ENCODE data around the gene SDK2. TPM values are rescaled to one million over a fixed set of nuclear protein-coding genes. Genes with fewer than 3 reads are reported as not detected.
A peak's percentile ranks its signal among the peaks of the same experiment; 100 is the strongest.
"Not testable (repeated sequence)": the region's sequence is repeated elsewhere in the genome, so short reads cannot be mapped to it uniquely, and the experiment has no call there.

The SDK2 gene
- total and polyA plus RNA-seq, 9 of the 15 experiments (the other 6 are each of a cell fraction or from before 2014, with no cell fraction given), result 0.04 TPM; not detected in 8

DNA sequence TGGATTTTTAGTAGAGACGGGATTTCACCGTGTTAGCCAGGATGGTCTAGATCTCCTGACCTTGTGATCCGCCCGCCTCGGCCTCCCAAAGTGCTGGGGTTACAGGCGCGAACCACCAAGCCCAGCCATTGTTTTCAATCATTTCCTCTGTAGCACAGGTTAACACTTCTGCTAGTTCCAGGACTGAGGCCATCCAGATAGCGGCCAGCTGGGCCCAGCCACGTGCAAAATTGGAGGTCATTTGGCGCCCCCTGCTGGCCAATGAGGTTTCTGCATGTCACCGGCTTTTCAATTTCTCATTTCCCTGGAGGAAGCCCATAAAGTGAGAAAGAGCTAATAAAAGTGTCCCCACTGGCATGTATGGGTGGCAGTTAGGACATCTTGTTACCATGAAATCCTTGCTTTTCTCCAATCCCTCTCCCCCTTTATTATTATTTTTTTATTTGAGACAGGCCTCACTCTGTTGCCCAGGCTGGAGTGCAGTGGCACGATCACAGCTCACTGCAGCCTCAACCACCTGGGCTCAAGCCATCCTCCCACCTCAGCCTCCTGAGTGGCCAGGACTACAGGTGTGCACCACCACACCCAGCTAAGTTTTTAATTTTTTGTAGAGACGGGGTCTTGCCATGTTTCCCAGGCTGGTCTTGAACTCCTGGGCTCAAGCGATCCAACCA lies 274.3 kb downstream of the SDK2 start (continued):
- TF ChIP-seq, protein P1, sequence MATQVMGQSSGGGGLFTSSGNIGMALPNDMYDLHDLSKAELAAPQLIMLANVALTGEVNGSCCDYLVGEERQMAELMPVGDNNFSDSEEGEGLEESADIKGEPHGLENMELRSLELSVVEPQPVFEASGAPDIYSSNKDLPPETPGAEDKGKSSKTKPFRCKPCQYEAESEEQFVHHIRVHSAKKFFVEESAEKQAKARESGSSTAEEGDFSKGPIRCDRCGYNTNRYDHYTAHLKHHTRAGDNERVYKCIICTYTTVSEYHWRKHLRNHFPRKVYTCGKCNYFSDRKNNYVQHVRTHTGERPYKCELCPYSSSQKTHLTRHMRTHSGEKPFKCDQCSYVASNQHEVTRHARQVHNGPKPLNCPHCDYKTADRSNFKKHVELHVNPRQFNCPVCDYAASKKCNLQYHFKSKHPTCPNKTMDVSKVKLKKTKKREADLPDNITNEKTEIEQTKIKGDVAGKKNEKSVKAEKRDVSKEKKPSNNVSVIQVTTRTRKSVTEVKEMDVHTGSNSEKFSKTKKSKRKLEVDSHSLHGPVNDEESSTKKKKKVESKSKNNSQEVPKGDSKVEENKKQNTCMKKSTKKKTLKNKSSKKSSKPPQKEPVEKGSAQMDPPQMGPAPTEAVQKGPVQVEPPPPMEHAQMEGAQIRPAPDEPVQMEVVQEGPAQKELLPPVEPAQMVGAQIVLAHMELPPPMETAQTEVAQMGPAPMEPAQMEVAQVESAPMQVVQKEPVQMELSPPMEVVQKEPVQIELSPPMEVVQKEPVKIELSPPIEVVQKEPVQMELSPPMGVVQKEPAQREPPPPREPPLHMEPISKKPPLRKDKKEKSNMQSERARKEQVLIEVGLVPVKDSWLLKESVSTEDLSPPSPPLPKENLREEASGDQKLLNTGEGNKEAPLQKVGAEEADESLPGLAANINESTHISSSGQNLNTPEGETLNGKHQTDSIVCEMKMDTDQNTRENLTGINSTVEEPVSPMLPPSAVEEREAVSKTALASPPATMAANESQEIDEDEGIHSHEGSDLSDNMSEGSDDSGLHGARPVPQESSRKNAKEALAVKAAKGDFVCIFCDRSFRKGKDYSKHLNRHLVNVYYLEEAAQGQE (IDR thresholded peaks at IDR 0.05; ENCODE audit: borderline replicate concordance), result peak; percentile 95
- TF ChIP-seq, protein P1 (CRISPR knock-in tag; IDR thresholded peaks at IDR 0.05; ENCODE audit: low read depth), result not testable (repeated sequence)
- TF ChIP-seq JUND (IDR thresholded peaks at IDR 0.05; ENCODE audit: borderline replicate concordance, low read depth, low read length) (peak; percentile 9; the same call in 1 of the 2 replicates), CC2D1A (IDR thresholded peaks at IDR 0.05) (peak; percentile 75), MAZ (CRISPR knock-in tag; conservative IDR thresholded peaks at IDR 0.05 in 1 of 2, IDR thresholded peaks at IDR 0.05 in 1 of 2) (peak in 1 of 2 experiments; percentile 26; a peak in 1 of 4 replicates), BHLHE40 (IDR thresholded peaks at IDR 0.05; ENCODE audit: low read length) (peak; percentile 58; the same call in 1 of the 2 replicates), SMC3 (conservative IDR thresholded peaks at IDR 0.05; ENCODE audit: insufficient read depth, low read depth, low read length) (peak; percentile 99), ARID2 (IDR thresholded peaks at IDR 0.05) (peak; percentile 92), TOE1 (IDR thresholded peaks at IDR 0.05; ENCODE audit: borderline replicate concordance) (0 out of 2 replicates have a peak, but pooled peaks have one; percentile 48)
- not testable (repeated sequence) for TF ChIP-seq JUND (tag; IDR thresholded peaks at IDR 0.05; ENCODE audit: borderline replicate concordance, low read depth, low read length); TOE1 (CRISPR knock-in tag; IDR thresholded peaks at IDR 0.05; ENCODE audit: borderline replicate concordance, low read depth)
- TF ChIP-seq, protein P2, sequence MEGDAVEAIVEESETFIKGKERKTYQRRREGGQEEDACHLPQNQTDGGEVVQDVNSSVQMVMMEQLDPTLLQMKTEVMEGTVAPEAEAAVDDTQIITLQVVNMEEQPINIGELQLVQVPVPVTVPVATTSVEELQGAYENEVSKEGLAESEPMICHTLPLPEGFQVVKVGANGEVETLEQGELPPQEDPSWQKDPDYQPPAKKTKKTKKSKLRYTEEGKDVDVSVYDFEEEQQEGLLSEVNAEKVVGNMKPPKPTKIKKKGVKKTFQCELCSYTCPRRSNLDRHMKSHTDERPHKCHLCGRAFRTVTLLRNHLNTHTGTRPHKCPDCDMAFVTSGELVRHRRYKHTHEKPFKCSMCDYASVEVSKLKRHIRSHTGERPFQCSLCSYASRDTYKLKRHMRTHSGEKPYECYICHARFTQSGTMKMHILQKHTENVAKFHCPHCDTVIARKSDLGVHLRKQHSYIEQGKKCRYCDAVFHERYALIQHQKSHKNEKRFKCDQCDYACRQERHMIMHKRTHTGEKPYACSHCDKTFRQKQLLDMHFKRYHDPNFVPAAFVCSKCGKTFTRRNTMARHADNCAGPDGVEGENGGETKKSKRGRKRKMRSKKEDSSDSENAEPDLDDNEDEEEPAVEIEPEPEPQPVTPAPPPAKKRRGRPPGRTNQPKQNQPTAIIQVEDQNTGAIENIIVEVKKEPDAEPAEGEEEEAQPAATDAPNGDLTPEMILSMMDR (IDR thresholded peaks at IDR 0.05 in 2 of 3, conservative IDR thresholded peaks at IDR 0.05 in 1 of 3; ENCODE audit: insufficient read depth in 2 of 3, low read depth in 1 of 3, low read length in 3 of 3), result peak; percentile 85 to 95 (median 90)
- TF ChIP-seq, protein P3, sequence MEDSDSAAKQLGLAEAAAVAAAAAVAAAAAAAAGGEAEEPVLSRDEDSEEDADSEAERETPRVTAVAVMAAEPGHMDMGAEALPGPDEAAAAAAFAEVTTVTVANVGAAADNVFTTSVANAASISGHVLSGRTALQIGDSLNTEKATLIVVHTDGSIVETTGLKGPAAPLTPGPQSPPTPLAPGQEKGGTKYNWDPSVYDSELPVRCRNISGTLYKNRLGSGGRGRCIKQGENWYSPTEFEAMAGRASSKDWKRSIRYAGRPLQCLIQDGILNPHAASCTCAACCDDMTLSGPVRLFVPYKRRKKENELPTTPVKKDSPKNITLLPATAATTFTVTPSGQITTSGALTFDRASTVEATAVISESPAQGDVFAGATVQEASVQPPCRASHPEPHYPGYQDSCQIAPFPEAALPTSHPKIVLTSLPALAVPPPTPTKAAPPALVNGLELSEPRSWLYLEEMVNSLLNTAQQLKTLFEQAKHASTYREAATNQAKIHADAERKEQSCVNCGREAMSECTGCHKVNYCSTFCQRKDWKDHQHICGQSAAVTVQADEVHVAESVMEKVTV (CRISPR knock-in tag; IDR thresholded peaks at IDR 0.05), result peak; percentile 95

All from K562 (cell line).